K562 (cell line): Measurements from ENCODE around the gene PRSS21. TPM values are rescaled to one million over a fixed set of nuclear protein-coding genes. Genes with fewer than 3 reads are reported as not detected.
A peak's percentile ranks its signal among the peaks of the same experiment; 100 is the strongest.

Experiments
- ATAC-seq: fragments of 200-7000 bp; cut with Tn5 transposase; 3 replicates; pipeline ENCODE4 v1.9.1; 2020; ENCODE audit warnings: moderate library complexity
- BruUV-seq: library from RNA; stranded (reverse); fragments of 400-500 nt; replicated peaks from 2 replicates; lab custom pipeline; 2021; lab: Mats Ljungman, UMichigan
- CTCF ChIA-PET: fragments of 300-600 bp; formaldehyde crosslinking; extraction: SDS; loops from one replicate; lab custom pipeline; 2021; ENCODE audit warnings: low intra/inter-chr PET ratio; lab: Yijun Ruan, JAX
- POLR2A ChIA-PET: fragments of 300-600, 350-650 bp; sonication (Branson Sonifier 250); formaldehyde crosslinking; extraction: SDS; loops from one replicate; lab custom pipeline; 2021; ENCODE audit warnings: antibody characterized with exemption, inconsistent platforms; lab: Yijun Ruan, JAX
- DNase-seq, 4 experiments: peaks; one replicate each; pipeline versions ENCODE4 v3.0.0 to v3.0.0-alpha.2; 2011 to 2018; ENCODE audit warnings: low spot score in 3 of 4, mixed read lengths in 3 of 4; ENCODE audit errors: extremely low read depth in 1 of 4
- FAIRE-seq: peaks from 2 replicates; lab custom pipeline; 2011; peaks lifted over from hg19 to GRCh38; lab: Jason Lieb, UNC
- H2AFZ ChIP-seq: 2 replicates; pipeline ENCODE4 v1.6.0; 2011; ENCODE audit warnings: low read depth, low read length, control low read depth, inconsistent platforms
- H3K27ac ChIP-seq: fragments of 200-600 bp; 3 replicates; pipeline ENCODE4 v1.8.0; 2011; ENCODE audit warnings: low read depth, mild to moderate bottlenecking, control low read depth, inconsistent platforms, low read length, moderate library complexity, mixed read lengths; ENCODE audit errors: extremely low read depth
- H3K27me3 ChIP-seq, 2 experiments: fragments of 300-600 bp in 1 of 2; 2 replicates in 1 of 2; 3 replicates in 1 of 2; pipeline versions ENCODE4 v1.6.0 to v1.8.0; 2011; ENCODE audit warnings: inconsistent platforms in 2 of 2, low read length in 2 of 2, mild to moderate bottlenecking in 1 of 2, mixed read lengths in 1 of 2, moderate library complexity in 1 of 2; ENCODE audit not compliant: control insufficient read depth in 2 of 2, insufficient read depth in 2 of 2
- H3K36me3 ChIP-seq: fragments of 300-600 bp; 3 replicates; pipeline ENCODE4 v1.8.0; 2011; ENCODE audit warnings: mild to moderate bottlenecking, low read length, inconsistent platforms; ENCODE audit not compliant: control insufficient read depth, insufficient read depth
- H3K4me1 ChIP-seq, 2 experiments: fragments of 200-600 bp in 1 of 2; replicated peaks in 1 of 2; 2 replicates in 1 of 2; 3 replicates in 1 of 2; pipeline versions ENCODE4 v1.5.1 to v1.8.0; 2011; ENCODE audit warnings: inconsistent platforms in 2 of 2, low read length in 2 of 2, mild to moderate bottlenecking in 1 of 2, mixed read lengths in 1 of 2, moderate library complexity in 1 of 2; ENCODE audit not compliant: control insufficient read depth in 2 of 2, insufficient read depth in 2 of 2
- H3K4me2 ChIP-seq: 2 replicates; pipeline ENCODE4 v1.6.1; 2011; ENCODE audit warnings: low read length, control low read depth, inconsistent platforms, mixed read lengths; ENCODE audit not compliant: insufficient read depth
- H3K4me3 ChIP-seq: fragments of 200-600 bp; sonication (generic), shearing (Covaris generic); 2 replicates; pipeline ENCODE4 v1.5.1; 2016; ENCODE audit warnings: control low read depth, inconsistent platforms
- H3K79me2 ChIP-seq: fragments of 200-600 bp; 3 replicates; pipeline ENCODE4 v1.8.0; 2011; ENCODE audit warnings: low read length, inconsistent platforms; ENCODE audit not compliant: control insufficient read depth, insufficient read depth
- H3K9ac ChIP-seq, 2 experiments: 2 replicates each; pipeline versions ENCODE4 v1.6.0 to v1.6.1; 2011; ENCODE audit warnings: low read depth in 2 of 2, low read length in 2 of 2, control low read depth in 1 of 2, inconsistent platforms in 1 of 2, mild to moderate bottlenecking in 1 of 2, mixed read lengths in 1 of 2; ENCODE audit not compliant: insufficient read depth in 1 of 2
- H3K9me1 ChIP-seq: one replicate; pipeline ENCODE4 v1.6.0; 2011; ENCODE audit warnings: inconsistent platforms, mild to moderate bottlenecking, low read length, moderate library complexity; ENCODE audit not compliant: control insufficient read depth, insufficient read depth
- H3K9me3 ChIP-seq: replicated peaks from 2 replicates; pipeline ENCODE4 v1.5.1; 2011; ENCODE audit warnings: low read depth, low read length, inconsistent platforms; ENCODE audit not compliant: control insufficient read depth, insufficient read depth
- H4K20me1 ChIP-seq: replicated peaks from 2 replicates; pipeline ENCODE4 v1.6.1; 2011; ENCODE audit warnings: low read length, inconsistent platforms, mixed read lengths; ENCODE audit not compliant: control insufficient read depth, insufficient read depth
- CBX2 ChIP-seq: fragments of 200-600 bp; sonication (generic); IDR thresholded peaks from one replicate; pipeline ENCODE4 v1.6.1; 2012; ENCODE audit warnings: mild to moderate bottlenecking, low read length, inconsistent platforms; ENCODE audit not compliant: insufficient read depth, poor library complexity, severe bottlenecking
- KLF10 ChIP-seq: fragments of 250-450 bp; sonication (Bioruptor Pico); IDR thresholded peaks from 2 replicates; pipeline ENCODE4 v1.6.1; 2021; ENCODE audit warnings: matching md5 sums
- NR0B1 ChIP-seq: fragments of 450-650 bp; IDR thresholded peaks from one replicate; pipeline ENCODE4 v1.6.1; 2018; ENCODE audit warnings: mild to moderate bottlenecking, moderate library complexity; ENCODE audit not compliant: partially characterized antibody
- WGBS: fragments of 100-300 bp; shearing (Covaris generic); methylation state at CpG from one replicate; pipeline ENCODE4 v1.1.6; 2016; ENCODE audit warnings: low coverage, mixed read lengths; ENCODE audit not compliant: insufficient coverage; ENCODE audit errors: missing lambda C conversion rate; 5-methylcytosine and 5-hydroxymethylcytosine counted together
- in situ Hi-C: fragments of 300-500 bp; cut with MboI; formaldehyde crosslinking; loops from 4 replicates; pipeline ENCODE4 v1.15.0; 2018; ENCODE audit warnings: inconsistent platforms, mixed read lengths
- intact Hi-C: fragments of 100-400 bp; cut with micrococcal nuclease; formaldehyde crosslinking; loops from 2 replicates; pipeline ENCODE4 v1.14.2; 2022
- polyA plus RNA-seq, 8 experiments: library from polyadenylated mRNA; depleted of rRNA in 4 of 8; stranded (reverse) in 5 of 8; unstranded in 3 of 8; fragments of >200 nt; fragmentation: Nextera tagmentation in 2 of 8; fragmentation: Illumina TruSeq in 1 of 8; extraction: Ambion mirVana in 2 of 8; extraction: Trizol in 1 of 8; gene quantifications; 2 replicates each; pipeline versions ENCODE4 v1.2.1 to v1.2.3, GENCODE V29; 2011 to 2014; ENCODE audit warnings: inconsistent platforms in 1 of 8, missing spikeins in 1 of 8
- total RNA-seq, 7 experiments: library from RNA; depleted of rRNA in 6 of 7; stranded (reverse); fragments of >200 nt in 6 of 7; fragmentation: Illumina TruSeq in 2 of 7; extraction: Trizol in 2 of 7; gene quantifications; 2 replicates each; pipeline versions ENCODE4 v1.2.1 to v1.2.3, GENCODE V29; 2011 to 2021; ENCODE audit warnings: low replicate concordance in 1 of 7

The PRSS21 gene
- total and polyA plus RNA-seq, 9 of the 15 experiments (the other 6 are each of a cell fraction or from before 2014, with no cell fraction given): 12.1 to 121 (median 61.3) TPM

GRCh38 chr16:2792940-2793339 is 24.1 kb upstream of the PRSS21 start:
- no peaks in the 10 kb centered on the region for H3K79me2 ChIP-seq
- no peak for ATAC-seq
- peaks cover 10% of the 10 kb centered on the region; the same call in 1 of the 2 replicates for H4K20me1 ChIP-seq
- no peak overlapping the region for H2AFZ ChIP-seq
- no peak overlapping the region for H3K4me3 ChIP-seq
- ChIA-PET CTCF (no interaction called here), POLR2A (interaction anchor here (0.9 to 2.8 kb wide), 3 partner anchors 15 to 19 kb away, joined by 3 to 10 read pairs (median 3); no protein-coding TSS in a partner anchor)
- DNase-seq: no peak
- in situ Hi-C loops: no loop called here
- peaks cover 22 to 39% of the 10 kb centered on the region in 2 experiments; a peak in 4 of 5 replicates for H3K27me3 ChIP-seq
- TF ChIP-seq CBX2: peak; percentile 85
- no peak for TF ChIP-seq NR0B1
- no peak for TF ChIP-seq KLF10 (CRISPR knock-in tag)
- H3K27ac ChIP-seq: no peak overlapping the region
- 27% methylated on average over 10 of the region's 10 CpGs for WGBS
- intact Hi-C loops: no loop called here
- H3K4me2 ChIP-seq: no peak overlapping the region
- FAIRE-seq: no peak
- no peaks in the 10 kb centered on the region for H3K9me3 ChIP-seq
- H3K36me3 ChIP-seq: no peaks in the 10 kb centered on the region
- no peak overlapping the region for H3K9ac ChIP-seq
- H3K4me1 ChIP-seq: peaks cover 1 to 14% of the 10 kb centered on the region in 2 experiments
- H3K9me1 ChIP-seq: no peaks in the 10 kb centered on the region
- BruUV-seq: no TSS peak
